Liver (tissue), 9 donors: ENCODE data around the gene PACSIN2. TPM values are rescaled to one million over a fixed set of nuclear protein-coding genes. Genes with fewer than 3 reads are reported as not detected.

Source experiments
- DNase-seq: peaks from one replicate; pipeline ENCODE4 v3.0.0-alpha.2; 2017; ENCODE audit warnings: low spot score
- H3K27ac ChIP-seq, 2 donors: one replicate each; pipeline ENCODE4 v1.7.0; 2013; ENCODE audit warnings: inconsistent platforms in 2 of 2, low read length in 2 of 2, control low read depth in 1 of 2, low read depth in 1 of 2, mild to moderate bottlenecking in 1 of 2
- H3K27me3 ChIP-seq, 4 donors: one replicate each; pipeline versions ENCODE4 v1.6.1 to v1.7.0; 2013; ENCODE audit warnings: low read length in 3 of 4, inconsistent platforms in 1 of 4, mild to moderate bottlenecking in 1 of 4, moderate library complexity in 1 of 4; ENCODE audit not compliant: control insufficient read depth in 4 of 4, insufficient read depth in 4 of 4
- H3K36me3 ChIP-seq, 4 donors: one replicate each; pipeline versions ENCODE4 v1.6.1 to v1.7.0; 2013; ENCODE audit warnings: low read length in 3 of 4, mild to moderate bottlenecking in 3 of 4, low read depth in 1 of 4, moderate library complexity in 1 of 4; ENCODE audit not compliant: control insufficient read depth in 4 of 4, insufficient read depth in 3 of 4
- H3K4me1 ChIP-seq, 4 donors: one replicate each; pipeline versions ENCODE4 v1.6.1 to v1.7.0; 2013; ENCODE audit warnings: low read length in 3 of 4, mild to moderate bottlenecking in 3 of 4, moderate library complexity in 1 of 4; ENCODE audit not compliant: control insufficient read depth in 4 of 4, insufficient read depth in 4 of 4
- H3K4me3 ChIP-seq, 3 donors: one replicate each; pipeline versions ENCODE4 v1.6.1 to v1.7.0; 2013; ENCODE audit warnings: low read length in 3 of 3, control low read depth in 1 of 3, low read depth in 1 of 3, mild to moderate bottlenecking in 1 of 3
- H3K9ac ChIP-seq, 2 donors: one replicate each; pipeline ENCODE4 v1.7.0; 2013; ENCODE audit warnings: low read length in 2 of 2, mild to moderate bottlenecking in 2 of 2, moderate library complexity in 2 of 2, control low read depth in 1 of 2, low read depth in 1 of 2
- H3K9me3 ChIP-seq, 4 donors: one replicate each; pipeline versions ENCODE4 v1.6.1 to v1.7.0; 2013; ENCODE audit warnings: low read length in 3 of 4; ENCODE audit not compliant: control insufficient read depth in 4 of 4
- ATF3 ChIP-seq: IDR thresholded peaks from 2 replicates; pipeline ENCODE4 v1.6.1; 2016; ENCODE audit warnings: antibody characterized with exemption
- CTCF ChIP-seq: fragments of 150-350 bp; IDR thresholded peaks from 2 replicates; pipeline ENCODE4 v1.5.1; 2017; ENCODE audit warnings: improper control_type of control experiment, low read depth, low read length; ENCODE audit not compliant: missing input control
- EGR1 ChIP-seq, 2 donors: IDR thresholded peaks; 2 replicates each; pipeline ENCODE4 v1.6.1; 2016 to 2018; ENCODE audit warnings: antibody characterized with exemption in 2 of 2, low read depth in 2 of 2
- FOXA1 ChIP-seq: IDR thresholded peaks from 2 replicates; pipeline ENCODE4 v1.6.1; 2016; ENCODE audit warnings: antibody characterized with exemption
- FOXA2 ChIP-seq: IDR thresholded peaks from 2 replicates; pipeline ENCODE4 v1.6.1; 2016; ENCODE audit warnings: antibody characterized with exemption
- GABPA ChIP-seq, 2 donors: IDR thresholded peaks in 1 of 2; conservative IDR thresholded peaks in 1 of 2; 2 replicates each; pipeline ENCODE4 v1.6.1; 2016; ENCODE audit warnings: antibody characterized with exemption in 2 of 2, mild to moderate bottlenecking in 1 of 2, moderate library complexity in 1 of 2
- HNF4A ChIP-seq, 2 donors: conservative IDR thresholded peaks; 2 replicates each; pipeline ENCODE4 v1.6.1; 2016; ENCODE audit warnings: antibody characterized with exemption in 2 of 2, mild to moderate bottlenecking in 2 of 2
- HNF4G ChIP-seq: IDR thresholded peaks from 2 replicates; pipeline ENCODE4 v1.6.1; 2016; ENCODE audit warnings: antibody characterized with exemption
- JUND ChIP-seq, 2 donors: IDR thresholded peaks; 2 replicates each; pipeline ENCODE4 v1.6.1; 2016; ENCODE audit warnings: antibody characterized with exemption in 2 of 2
- MAX ChIP-seq: IDR thresholded peaks from 2 replicates; pipeline ENCODE4 v1.6.1; 2016; ENCODE audit warnings: antibody characterized with exemption
- NR2F2 ChIP-seq: IDR thresholded peaks from 2 replicates; pipeline ENCODE4 v1.6.1; 2016; ENCODE audit warnings: antibody characterized with exemption
- RAD21 ChIP-seq, 2 donors: IDR thresholded peaks; 2 replicates each; pipeline ENCODE4 v1.6.1; 2016; ENCODE audit warnings: antibody characterized with exemption in 2 of 2, mild to moderate bottlenecking in 2 of 2
- REST ChIP-seq: IDR thresholded peaks from 2 replicates; pipeline ENCODE4 v1.6.1; 2016; ENCODE audit warnings: antibody characterized with exemption, mild to moderate bottlenecking
- RXRA ChIP-seq, 2 donors: IDR thresholded peaks; 2 replicates each; pipeline ENCODE4 v1.6.1; 2017 to 2018; ENCODE audit warnings: antibody characterized with exemption in 2 of 2, mild to moderate bottlenecking in 1 of 2
- SP1 ChIP-seq: IDR thresholded peaks from 2 replicates; pipeline ENCODE4 v1.6.1; 2018; ENCODE audit warnings: antibody characterized with exemption, mild to moderate bottlenecking
- TAF1 ChIP-seq: conservative IDR thresholded peaks from 2 replicates; pipeline ENCODE4 v1.6.1; 2016; ENCODE audit warnings: antibody characterized with exemption, mild to moderate bottlenecking
- YY1 ChIP-seq: IDR thresholded peaks from 2 replicates; pipeline ENCODE4 v1.6.1; 2016; ENCODE audit warnings: antibody characterized with exemption, mild to moderate bottlenecking
- ZBTB33 ChIP-seq: IDR thresholded peaks from 2 replicates; pipeline ENCODE4 v1.6.1; 2016; ENCODE audit warnings: antibody characterized with exemption
- WGBS: extraction: QIAGEN DNeasy Blood & Tissue Kit; methylation state at CpG from one replicate; pipeline ENCODE4 v1.1.7; 2013; 5-methylcytosine and 5-hydroxymethylcytosine counted together
- polyA plus RNA-seq, 2 donors: library from polyadenylated mRNA; stranded (reverse) in 1 of 2; unstranded in 1 of 2; fragments of 200-250 nt in 1 of 2; fragments of >200 nt in 1 of 2; fragmentation: Nextera tagmentation in 1 of 2; extraction: Ambion mirVana in 1 of 2; gene quantifications; one replicate each; pipeline versions ENCODE4 v1.2.1 to v1.2.3, GENCODE V29; 2013 to 2015
- total RNA-seq, 2 donors: library from RNA; depleted of rRNA; stranded (reverse); fragments of >200 nt; gene quantifications; one replicate each; pipeline ENCODE4 v1.2.3, GENCODE V29; 2014
- donor health status: healthy.
- donor health status: healthy.
- donor health status: healthy.
- donor health status: healthy.
- donor health status: healthy.

PACSIN2 gene
- total and polyA plus RNA-seq, 4 donors = 9.1 to 31.4 (median 17.0) TPM

GRCh38 chr22:42892156-42892555 lies 122.8 kb downstream of the PACSIN2 start:
- peaks cover 16 to 51% (median 44%) of the 10 kb centered on the region in 4 donors for H3K4me1 ChIP-seq

GRCh38 chr22:42891696-42892095 lies 123.3 kb downstream of the PACSIN2 start:
- Histone ChIP-seq H3K9me3 (no peaks in the 10 kb centered on the region), H3K27me3 (no peaks in the 10 kb centered on the region), H3K27ac (peak overlapping the region; percentile 55 to 81), H3K9ac (no peak overlapping the region), H3K36me3 (peaks cover 0 to 10% (median 3%) of the 10 kb centered on the region in 4 donors), H3K4me3 (no peak overlapping the region), H3K4me1 (peaks cover 16 to 53% (median 46%) of the 10 kb centered on the region in 4 donors)
- TF ChIP-seq TAF1 (no peak), MAX (no peak)
- 91% methylated on average over 3 of the region's 3 CpGs for WGBS
- DNase-seq = no peak

More at GRCh38 chr22:42892156-42892555, 122.8 kb downstream of the PACSIN2 start:
- Histone ChIP-seq H3K27ac (peak overlapping the region; percentile 55 to 81), H3K9ac (no peak overlapping the region), H3K9me3 (no peaks in the 10 kb centered on the region), H3K27me3 (no peaks in the 10 kb centered on the region), H3K36me3 (peaks cover 0 to 8% (median 3%) of the 10 kb centered on the region in 4 donors), H3K4me3 (no peak overlapping the region)
- no peak for DNase-seq
- WGBS = 81% methylated on average over 9 of the region's 9 CpGs
- TF ChIP-seq ZBTB33 = no peak

- H3K4me3 ChIP-seq = no peak overlapping the region
- peaks cover 16 to 53% (median 45%) of the 10 kb centered on the region in 4 donors for H3K4me1 ChIP-seq
- TF ChIP-seq RAD21 (IDR thresholded peaks at IDR 0.05) = no peak
- no peak for TF ChIP-seq NR2F2
- no peak for TF ChIP-seq ATF3
- TF ChIP-seq RXRA (IDR thresholded peaks at IDR 0.05) = no peak
- TF ChIP-seq HNF4A (conservative IDR thresholded peaks at IDR 0.05) = no peak
- TF ChIP-seq GABPA (IDR thresholded peaks at IDR 0.05 in 1 of 2, conservative IDR thresholded peaks at IDR 0.05 in 1 of 2) = no peak
- TF ChIP-seq JUND (IDR thresholded peaks at IDR 0.05) = no peak
- TF ChIP-seq TAF1 = no peak
- TF ChIP-seq REST = no peak
- no peak for TF ChIP-seq FOXA2
- no peak for TF ChIP-seq SP1
- TF ChIP-seq HNF4G = no peak
- no peak for TF ChIP-seq FOXA1
- TF ChIP-seq MAX = no peak
- no peak for TF ChIP-seq CTCF
- TF ChIP-seq ZBTB33 = no peak
- TF ChIP-seq EGR1 (IDR thresholded peaks at IDR 0.05; ENCODE audit: low read depth in 2 of 2) = no peak
- TF ChIP-seq YY1 = no peak
- peaks cover 0 to 10% (median 3%) of the 10 kb centered on the region in 4 donors for H3K36me3 ChIP-seq
- 97% methylated on average over 13 of the region's 13 CpGs for WGBS
- H3K9ac ChIP-seq = no peak overlapping the region
- no peak for DNase-seq
- H3K27ac ChIP-seq = no peak overlapping the region
- no peaks in the 10 kb centered on the region for H3K27me3 ChIP-seq
- no peaks in the 10 kb centered on the region for H3K9me3 ChIP-seq
Observed at GRCh38 chr22:42891008-42891407, 123.9 kb downstream of the PACSIN2 start.
